HG03558 (cell line): ENCODE data around the gene CNOT8.
"Not testable (repeated sequence)": the region's sequence is repeated elsewhere in the genome, so short reads cannot be mapped to it uniquely, and the experiment has no call there.

Experiments used
- ATAC-seq: cut with Tn5 transposase; IDR thresholded peaks from one replicate; pipeline ENCODE4 v1.9.1; 2021; ENCODE audit warnings: moderate number of reproducible peaks; ENCODE audit not compliant: unreplicated experiment; ENCODE audit errors: extremely low read depth

Gene CNOT8

GRCh38 chr5:154901913-154902312, 43.5 kb downstream of the CNOT8 start:
- no peak for ATAC-seq

- ATAC-seq = not testable (repeated sequence)
These were observed 47.2 kb downstream of the CNOT8 start for GRCh38 chr5:154905601-154906000.

GRCh38 chr5:154916874-154917273, 58.4 kb downstream of the CNOT8 start:
- no peak for ATAC-seq

- ATAC-seq = no peak
These were observed 59.3 kb downstream of the CNOT8 start for GRCh38 chr5:154917757-154918156.

- no peak for ATAC-seq
These were observed 65.3 kb downstream of the CNOT8 start for GRCh38 chr5:154923441-154924430.
